ENCODE measurements around the gene PXDN.

Gene PXDN

DNA sequence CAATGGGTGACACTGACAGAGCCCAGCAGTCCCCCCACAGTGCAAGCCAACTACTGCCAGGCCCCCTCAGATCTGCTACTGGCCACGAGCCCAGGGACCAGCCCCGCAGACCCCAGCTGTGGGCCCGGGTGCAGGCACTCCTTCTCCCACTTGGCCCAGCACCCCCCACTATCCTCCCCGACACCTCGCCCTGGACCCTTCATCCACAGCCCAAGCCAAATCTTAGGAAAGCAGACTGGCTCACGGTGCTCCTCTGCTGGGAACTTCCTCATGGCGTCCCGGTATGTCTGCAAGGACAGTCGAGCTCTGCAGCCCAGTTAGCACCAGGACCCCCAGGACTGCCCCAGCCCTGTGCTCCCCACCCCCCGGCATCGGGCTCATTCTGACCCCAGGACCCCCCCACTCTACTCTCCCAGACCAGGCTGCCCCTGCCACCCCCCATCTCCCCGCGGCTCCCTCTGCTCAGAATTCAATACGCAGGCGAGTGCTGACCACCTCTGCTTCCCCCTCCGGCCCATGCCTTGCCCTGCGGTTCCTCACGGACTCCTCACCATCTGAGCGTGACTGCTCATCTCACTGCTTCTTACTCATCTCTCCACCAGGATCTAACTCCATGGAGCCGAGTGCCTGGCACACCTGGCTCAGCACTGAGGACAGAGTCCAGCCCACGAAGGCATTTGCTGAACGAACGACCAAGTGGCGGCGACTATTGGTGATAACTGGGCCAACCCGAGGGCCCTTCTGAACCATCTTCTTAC lies 85.7 kb downstream of the PXDN start:
- DNase-seq, result no peak

DNA sequence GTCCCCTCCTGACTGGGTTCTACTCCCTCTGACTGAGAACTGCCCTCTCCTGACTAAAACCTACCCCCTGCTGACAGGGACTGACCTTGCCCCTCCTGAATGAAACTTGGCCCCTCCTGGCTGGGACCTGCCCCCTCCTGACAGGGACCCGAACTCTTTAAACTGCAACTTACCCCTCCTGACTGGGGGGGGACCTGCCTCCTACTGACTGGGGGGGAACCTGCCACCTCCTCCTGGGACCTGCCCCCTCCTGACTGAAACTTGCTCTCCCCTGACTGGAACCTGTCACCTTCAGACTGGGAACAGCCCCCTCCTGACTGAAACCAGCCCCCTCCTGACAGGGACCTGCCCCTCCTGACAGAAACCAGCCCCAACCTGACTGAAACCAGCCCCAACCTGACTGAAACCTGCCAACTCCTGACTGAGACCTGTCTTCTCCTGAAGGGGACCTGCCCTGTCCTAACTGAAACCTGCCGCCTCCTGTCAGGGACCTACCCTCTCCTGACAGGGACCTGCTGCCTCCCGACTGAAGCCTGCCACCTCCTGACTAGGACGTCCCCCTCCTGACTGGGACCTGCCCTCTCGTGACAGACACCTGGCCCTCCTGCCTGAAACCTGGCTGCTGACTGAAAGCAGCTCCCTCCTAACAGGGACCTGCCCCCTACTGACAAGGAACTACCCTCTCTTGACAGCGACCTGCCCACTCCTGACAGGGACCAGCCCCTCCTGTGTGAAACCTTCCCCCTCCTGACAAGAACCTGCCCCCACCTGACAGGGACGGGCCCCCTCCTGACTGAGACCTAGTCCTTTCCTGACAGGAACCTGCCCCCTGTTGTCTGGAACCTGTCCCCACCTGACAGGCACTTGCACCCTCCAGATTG lies 87.1 kb downstream of the PXDN start:
- no peak for DNase-seq

DNA sequence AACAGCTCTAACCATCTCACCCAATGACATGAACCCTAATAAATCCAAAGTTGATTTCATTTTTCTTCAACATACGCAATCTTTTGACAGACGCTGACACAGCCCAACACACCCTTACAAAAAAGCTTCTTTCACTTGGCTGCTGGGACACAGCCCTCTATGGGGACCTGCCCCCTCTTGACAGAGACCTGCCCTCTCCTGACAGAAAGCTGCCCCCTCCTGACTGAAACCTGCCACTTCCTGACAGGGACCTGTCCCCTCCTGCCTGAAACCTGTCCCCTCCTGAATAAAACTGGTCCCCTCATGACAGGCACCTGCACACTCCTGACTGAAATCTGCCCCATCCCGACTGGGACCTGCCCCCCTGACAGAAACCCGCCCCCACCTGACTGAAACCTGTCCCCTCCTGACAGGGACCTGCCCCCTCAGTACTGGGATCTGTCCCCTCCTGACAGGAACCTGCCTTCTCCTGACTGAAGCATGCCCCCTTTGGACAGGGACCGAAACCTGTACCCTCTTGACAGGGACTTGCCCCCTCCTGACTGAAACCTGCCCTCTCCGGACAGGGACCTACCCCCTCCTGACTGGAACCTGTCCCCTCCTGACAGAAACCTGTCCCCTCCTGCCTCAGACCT lies 87.9 kb downstream of the PXDN start:
- DNase-seq, result no peak

DNA sequence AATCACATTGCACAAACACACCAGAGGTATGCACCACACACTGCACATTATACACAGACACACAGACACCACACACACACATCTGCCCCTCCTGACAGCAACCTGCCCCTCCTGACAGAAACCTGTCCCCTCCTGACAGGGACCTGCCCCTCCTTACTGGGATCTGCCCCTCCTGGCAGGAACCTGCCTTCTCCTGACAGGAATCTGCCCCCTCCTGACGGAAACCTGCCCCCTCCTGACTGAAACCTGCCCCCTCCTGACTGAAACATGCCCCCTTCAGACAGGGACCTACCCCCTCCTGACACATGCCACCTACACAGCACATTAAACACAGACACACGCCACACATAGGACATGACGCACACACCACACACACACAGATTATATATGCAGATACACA lies 88.9 kb downstream of the PXDN start:
- no peak for DNase-seq

DNA sequence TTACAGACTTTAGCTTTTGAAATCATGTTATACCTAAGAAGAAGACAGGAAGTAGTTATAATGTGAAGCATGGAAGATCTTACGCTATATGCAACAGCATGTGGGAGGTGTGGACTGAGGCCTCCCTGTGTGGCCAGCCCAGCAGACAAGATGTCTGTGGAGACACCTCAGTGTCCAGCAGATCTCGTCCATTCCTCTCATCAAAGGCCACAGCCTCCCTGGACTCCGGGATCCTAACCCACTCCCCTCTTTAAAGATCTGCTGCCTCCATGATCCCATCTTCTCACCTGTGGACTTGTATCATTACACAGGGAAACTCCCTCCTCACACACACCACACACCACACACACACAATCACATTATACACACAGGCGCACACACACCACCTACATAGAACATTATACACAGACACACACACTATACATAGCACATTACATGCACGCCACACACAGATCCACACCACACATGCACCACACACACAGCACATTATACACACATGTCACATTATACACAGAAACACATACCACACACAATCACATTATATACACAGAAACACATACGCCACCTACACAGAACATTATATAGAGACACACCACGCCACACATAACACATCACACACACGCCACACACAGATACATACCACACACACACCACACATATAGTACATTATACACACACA lies 89.5 kb downstream of the PXDN start:
- DNase-seq, result no peak

DNA sequence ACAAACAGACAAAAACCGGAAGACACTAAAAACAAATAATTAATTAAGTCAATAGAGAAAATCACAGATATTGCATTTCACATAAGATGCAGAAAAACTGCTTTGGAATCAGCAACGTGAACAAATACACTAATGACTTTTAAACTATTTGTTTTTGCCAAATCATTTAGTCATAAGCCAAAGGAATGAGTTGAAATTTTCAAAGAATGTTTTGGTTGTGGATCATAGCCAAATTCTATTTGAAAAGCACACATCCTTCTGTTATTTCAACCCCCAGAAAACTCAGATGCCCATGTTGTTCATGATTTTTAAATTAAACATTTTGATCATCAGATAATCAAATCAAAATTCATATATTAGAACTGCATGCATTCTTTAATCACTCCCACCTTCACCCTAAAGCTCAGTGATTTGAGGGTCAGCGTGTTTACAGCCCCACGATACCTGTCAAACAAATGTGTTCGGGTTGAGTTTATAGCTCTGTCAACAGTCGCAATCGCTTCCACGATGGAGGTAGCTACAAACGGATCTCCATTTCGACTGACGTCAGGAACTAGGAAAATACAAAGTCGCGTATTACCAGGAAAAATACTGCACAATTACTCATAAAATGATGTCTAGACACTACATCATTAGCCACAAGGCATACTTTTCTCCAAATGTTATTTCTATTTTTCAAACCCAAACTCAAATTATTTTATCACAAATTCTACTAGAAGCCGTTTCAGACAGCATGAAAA lies 90.2 kb downstream of the PXDN start:
- DNase-seq, result no peak

DNA sequence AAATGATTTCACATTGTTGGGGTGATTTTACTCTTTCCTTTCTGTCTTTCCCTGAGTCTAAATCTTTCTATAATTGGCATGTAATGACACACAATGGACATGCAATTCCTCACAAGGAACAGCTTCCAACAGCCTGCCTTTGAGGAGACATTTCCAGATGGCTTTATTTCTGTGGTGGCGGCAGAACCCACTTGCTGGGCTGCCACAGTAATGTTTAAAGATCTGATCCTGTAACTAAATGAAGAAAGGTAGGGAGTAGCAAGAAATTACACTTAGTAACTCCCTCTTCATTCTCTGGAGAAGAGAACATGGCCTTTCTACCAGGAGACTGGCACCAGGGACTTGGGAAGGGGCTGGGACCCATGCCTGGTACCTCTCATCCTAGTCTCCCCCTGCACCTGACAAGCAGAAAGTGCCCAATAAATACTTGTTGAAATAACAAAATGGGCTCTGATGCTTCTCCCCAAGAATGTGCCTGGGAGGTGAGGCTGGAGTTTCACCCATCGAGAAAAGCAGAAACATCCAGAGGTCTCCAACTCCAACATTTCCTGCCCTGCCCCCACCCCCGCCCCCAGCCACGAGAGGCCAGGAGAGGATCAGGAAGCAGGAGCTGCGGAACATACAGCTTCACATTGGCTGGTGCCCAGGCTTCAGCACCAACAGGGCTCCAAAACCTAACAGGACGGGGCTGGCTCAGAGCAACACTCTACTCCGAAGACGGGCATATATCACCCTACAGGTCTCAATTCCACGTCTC lies 92.1 kb downstream of the PXDN start:
- no peak for DNase-seq

DNA sequence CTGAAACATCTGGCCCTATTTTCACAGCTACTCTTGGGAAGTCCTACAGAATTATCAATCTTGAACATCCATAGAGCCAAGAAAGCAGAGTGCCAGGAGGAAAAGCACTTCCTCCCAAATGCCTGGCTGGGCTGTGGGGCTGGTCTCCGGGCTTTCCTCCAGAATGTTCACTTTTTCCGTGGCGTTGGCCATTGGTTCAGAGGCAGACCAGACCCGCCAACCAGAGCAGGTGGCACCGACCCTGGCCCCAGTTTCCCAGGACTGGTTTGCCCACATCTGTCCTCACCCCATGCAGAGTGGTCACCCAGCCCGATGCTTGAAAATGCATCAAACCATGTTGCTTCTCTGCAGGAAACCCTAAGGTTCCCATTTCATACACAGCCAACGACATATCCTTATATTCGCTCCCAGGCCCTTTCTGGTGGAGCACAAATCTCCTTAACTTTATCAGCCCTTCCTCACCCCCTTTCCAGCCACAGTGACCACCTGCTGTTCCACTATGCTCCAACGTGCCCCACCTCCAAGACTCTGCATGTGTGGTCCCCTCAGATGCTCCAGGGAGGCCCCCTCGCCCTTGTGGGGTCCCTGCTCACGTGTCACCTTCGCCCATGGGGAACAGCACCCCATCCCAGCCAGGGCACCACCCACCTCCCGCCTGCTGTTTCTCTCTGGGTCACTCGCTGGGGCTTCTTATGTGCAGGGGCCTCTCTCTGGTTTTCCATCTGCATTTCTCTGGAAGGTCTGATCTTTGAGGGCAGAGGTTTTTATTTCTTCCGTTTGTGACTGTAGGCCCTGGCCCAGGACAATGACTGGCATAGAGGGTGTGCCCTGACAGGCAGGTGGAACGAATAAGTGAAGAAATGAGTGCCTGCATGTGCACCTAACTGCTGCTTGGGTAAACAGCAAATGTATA lies 92.9 kb downstream of the PXDN start:
- no peak for DNase-seq

DNA sequence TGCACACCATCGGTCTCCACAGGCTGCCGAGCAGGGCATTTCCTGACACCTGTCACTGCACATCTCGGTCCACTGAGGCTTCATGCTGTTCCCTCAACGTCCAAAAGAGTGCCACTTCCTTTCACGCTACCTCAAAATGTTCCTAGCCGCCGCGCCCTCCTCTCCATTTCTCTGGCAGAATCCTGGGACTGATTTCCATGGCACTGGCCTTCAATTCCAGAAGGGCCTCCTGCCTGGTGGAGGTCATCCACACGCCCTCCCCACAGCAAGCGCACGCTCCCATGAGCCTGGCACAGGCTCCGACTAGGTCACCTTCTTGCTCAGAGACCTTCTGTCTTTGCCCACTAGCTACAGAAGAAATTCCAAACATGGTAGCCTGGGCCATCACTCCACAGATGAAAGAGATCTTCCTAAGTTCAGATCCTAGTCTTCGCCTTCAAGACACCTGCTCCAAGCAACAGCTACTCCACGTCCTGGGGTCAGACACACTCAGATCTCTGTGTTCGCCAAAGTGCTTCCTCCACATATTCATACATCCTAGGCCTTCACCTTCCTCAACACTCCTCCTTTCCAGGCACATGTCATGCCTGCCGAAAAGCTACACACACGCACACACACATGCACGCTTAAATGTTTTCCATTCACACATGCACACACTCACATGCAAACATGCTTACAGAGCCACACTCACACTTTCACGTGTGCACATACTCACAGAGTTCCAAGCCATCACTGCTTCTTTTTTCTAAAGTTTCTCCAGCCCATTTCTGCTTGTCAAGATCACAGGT lies 94.0 kb downstream of the PXDN start:
- no peak for DNase-seq

DNA sequence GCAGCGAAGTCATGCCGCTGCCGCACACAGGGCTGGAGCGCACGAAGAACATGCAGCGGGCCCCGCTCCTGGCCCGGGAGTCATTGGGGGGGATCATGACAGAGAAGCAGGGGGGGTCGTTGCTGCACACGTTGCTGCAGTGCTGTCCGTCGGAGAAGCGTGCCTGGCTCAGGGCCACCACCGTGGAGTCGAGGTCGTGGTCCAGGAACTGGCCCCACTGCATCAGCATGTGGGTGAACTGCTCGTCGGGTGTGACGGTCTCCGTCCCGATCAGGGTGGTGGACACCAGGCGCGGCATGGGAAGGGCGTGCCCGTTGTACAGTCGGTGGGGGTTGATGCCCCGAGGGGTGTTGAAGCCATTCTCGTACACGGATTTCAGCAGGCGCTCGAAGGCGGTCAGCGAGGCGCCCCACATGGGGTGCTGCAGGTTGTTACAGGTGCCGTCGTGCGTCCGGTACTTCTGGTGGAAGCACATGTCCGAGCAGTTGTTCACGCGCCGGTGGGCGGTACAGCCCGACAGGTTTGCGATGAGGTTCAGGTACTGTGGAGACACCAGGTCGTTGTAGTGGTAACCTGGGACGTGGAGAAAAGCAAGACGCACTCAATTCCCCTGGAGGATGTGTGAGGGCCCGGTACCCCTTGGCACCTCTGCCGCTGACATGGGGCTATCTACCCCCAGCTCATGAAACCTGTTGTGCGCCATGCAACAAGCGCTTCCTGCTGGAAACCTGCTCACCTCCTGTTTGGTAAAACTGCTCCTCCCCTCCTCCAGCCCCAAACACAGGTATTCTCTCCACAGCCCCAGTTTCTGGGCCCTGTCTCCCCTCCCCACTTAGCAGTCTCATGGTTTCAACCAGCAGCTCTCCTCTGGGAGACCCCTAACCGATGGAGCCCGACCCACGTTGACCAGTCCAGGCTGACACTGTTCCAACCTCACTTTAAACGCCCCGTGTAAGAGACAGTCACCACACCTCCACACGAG lies 94.9 kb downstream of the PXDN start:
- DNase-seq, result no peak

DNA sequence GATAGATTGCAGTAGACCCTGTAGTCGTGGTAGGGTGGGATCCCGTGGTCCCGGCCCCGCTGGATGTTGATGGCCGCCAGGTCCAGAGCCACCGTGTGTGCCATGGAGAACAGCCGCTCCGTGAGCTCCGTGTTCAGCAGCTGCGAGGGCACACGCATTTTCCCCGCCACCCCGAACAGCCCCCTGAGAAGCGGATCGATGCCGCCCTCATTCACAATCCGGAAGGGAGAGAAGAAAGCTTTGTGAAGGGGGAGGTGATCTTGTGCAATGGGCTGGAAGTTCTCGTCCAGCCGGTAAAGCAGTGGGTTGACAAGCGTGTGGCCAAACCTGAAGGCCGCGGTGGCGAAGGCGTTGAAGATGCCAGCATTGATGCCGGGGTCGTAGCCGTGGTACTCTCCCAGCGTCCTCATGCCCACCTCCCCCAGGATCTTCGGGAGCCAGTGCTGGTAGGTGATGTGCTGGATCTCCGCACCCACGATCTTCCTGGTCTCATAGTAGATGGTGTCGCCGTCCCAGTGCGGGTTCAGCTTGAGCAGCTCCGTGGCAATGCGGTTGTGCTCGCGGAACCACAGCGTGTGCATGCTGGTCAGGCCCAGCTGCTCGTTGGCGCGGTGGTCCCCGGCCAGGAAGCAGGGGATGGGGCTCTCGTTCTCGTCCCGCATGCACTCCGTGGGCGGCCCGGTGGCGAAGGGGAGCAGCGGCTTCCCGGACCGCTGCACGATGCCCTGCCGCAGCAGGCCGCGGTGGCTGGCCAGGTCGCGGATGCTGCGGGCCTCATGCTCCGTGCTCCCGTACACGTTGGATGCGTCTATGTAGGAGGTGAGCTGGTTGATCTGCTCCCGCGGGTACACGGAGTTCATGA lies 95.8 kb downstream of the PXDN start:
- no peak for DNase-seq

DNA sequence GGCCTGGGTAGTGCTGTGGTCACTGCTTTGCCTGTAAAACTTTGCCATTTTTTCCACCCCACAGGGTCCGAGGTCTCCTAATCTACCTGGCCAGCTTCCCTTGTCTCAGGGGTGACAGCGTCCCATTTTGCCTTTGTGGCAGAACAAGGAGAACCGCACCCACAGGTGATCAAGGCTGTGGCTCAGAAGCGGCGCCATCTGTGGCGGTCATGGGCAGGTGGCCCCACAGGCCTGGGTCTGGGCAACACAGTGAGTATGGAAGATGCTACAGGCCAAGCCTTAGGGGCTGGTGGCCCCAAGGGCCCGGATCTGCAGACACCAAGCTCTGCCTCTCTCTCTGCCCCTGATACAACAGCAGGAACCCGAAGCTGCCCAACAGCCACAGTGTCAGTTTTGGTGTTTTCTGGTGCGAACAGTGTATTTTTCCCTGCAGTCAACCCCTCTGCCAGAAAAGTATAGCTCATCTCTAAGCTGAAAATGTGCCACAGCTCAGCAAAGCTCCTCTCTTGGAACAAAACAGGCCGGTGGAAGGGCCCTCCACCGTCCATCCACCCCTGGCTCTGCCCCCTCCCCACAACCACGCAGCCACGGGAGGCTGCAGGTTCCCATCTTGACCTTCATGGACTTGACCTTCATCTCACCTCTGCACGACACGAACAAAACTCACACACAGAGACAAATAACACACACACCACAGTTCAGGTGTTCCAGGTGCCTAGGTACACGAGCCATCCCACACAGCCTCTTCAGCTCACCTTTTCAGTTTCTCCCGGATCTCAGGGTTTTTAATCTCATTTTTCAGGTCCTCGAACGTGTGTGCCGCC lies 96.7 kb downstream of the PXDN start:
- DNase-seq, result no peak

DNA sequence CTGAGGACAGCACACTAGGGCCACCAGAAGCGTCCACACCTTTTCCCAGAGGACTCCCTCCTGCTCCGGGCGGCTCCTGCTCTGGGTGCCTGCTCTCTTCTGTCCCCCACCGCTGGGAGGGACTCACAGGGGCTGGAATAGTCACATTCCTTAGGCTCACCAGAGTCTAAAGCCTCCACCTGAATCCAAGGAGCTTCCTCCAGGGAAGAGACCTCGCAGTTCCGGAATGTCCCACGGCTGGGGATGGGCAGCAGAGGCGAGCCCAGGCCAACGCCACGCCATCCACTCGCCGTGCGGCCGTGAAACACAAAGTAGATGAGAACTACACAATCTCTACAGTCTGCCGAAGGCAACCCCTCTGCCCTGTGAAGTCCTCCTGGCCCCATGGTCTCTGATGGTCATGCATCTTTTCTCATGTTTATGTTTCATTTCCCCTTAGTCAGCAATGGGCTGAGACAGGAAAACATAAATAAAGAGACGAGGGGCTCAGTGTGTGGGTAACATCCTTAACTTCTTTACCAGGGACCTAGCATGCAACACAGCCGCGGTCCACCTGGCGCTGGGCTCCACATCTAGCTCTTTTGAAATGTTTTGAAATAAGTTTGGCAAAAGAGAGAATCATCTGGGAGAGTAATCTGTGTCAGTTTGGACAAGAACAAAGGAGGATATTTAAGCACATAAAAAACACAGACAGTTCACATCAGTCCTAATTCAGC lies 98.4 kb downstream of the PXDN start:
- DNase-seq, result no peak

DNA sequence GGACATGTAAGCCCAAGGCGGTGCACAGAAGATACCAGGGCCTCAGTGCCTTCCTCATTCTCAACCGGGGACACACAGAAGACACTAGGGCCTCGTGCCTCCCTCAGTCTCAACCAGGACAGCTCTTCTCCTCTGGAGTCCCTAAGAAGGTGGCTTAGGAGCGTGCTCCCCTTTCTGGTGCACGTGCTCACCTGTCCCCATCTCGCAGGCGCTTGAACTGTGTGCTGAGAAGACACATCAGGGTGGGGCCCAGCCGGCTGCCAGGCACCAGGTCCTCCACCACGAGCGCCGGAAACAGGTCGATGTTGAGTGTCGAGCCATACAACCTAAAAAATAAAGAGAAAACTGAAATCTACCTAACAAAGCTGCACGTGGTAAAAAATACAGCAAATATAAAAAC lies 99.9 kb downstream of the PXDN start:
- DNase-seq, result no peak

DNA sequence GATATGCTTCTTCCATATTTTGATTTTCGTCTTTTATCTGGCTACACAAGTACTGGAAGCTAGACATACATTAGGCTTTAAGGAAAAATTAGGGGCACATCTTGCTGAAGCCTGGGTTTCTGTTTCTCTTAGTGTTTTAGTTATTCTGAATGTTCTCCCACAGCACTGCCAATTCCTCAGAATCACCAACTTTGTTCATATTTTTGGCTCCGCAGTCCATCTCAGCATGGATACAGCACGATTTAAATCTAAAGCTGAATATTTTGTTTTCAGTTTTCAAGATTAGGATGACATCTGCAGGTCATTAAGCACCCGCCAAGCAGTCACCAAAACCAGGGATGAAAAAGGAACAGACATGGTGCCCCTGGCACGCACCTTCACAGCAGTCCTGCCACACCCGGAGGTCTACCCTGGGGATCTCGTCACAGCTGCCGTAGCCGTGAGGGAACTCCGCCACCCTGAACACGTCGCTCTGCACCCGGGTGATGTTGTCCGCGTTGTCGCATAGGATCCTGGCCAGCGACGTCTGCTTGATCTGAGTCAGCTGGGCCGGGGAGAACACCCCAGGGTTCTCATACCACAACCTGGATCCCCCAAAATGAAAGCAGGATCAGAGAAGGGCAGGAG lies 101.2 kb downstream of the PXDN start:
- no peak for DNase-seq
